ENCODE results near the gene ARID3A. TPM values are rescaled to one million over a fixed set of nuclear protein-coding genes. Genes with fewer than 3 reads are reported as not detected.

Gene ARID3A
- total and polyA plus RNA-seq, 7 donors = 1.4 to 11.6 (median 3.7) TPM

DNA sequence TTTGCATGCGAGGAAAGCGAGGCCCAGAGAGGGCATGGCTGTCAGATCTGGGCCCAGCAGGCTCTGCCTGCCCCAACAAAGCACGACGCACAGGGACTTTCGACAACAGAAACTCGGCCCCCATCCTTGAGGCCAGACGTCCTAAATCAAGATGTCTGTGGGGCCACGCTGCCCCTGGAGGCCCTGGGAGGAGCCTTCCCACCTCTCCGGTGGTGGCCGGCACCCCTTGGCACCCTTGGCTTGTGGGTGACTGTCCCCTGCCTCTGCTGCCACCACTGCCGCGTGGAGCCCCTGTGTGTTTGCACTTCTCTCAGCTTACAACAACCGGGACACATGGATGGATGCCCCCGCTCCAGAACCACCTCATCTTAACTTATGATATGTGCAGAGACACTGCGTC is 62.7 kb downstream of the ARID3A start:
- WGBS, 2 donors = 91 to 93% methylated on average over 15 of the region's 15 CpGs
- Histone ChIP-seq H3K9me3 (no peaks in the 10 kb centered on the region), H3K36me3 (peaks cover 0 to 57% (median 19%) of the 10 kb centered on the region in 4 donors), H3K27ac (no peak overlapping the region), H3K4me3 (no peak overlapping the region), H3K27me3 (no peaks in the 10 kb centered on the region), H3K4me1 (peaks cover 0 to 17% (median 15%) of the 10 kb centered on the region in 4 donors)
- intact Hi-C loops (cut with DNase I) = no loop called here
- TF ChIP-seq, protein P1, sequence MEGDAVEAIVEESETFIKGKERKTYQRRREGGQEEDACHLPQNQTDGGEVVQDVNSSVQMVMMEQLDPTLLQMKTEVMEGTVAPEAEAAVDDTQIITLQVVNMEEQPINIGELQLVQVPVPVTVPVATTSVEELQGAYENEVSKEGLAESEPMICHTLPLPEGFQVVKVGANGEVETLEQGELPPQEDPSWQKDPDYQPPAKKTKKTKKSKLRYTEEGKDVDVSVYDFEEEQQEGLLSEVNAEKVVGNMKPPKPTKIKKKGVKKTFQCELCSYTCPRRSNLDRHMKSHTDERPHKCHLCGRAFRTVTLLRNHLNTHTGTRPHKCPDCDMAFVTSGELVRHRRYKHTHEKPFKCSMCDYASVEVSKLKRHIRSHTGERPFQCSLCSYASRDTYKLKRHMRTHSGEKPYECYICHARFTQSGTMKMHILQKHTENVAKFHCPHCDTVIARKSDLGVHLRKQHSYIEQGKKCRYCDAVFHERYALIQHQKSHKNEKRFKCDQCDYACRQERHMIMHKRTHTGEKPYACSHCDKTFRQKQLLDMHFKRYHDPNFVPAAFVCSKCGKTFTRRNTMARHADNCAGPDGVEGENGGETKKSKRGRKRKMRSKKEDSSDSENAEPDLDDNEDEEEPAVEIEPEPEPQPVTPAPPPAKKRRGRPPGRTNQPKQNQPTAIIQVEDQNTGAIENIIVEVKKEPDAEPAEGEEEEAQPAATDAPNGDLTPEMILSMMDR (IDR thresholded peaks at IDR 0.05) = no peak
- no peak for TF ChIP-seq EP300 (IDR thresholded peaks at IDR 0.05)
- no peak for TF ChIP-seq POLR2AphosphoS5 (IDR thresholded peaks at IDR 0.05)
- TF ChIP-seq POLR2A (IDR thresholded peaks at IDR 0.05) = no peak
- no peak for DNase-seq

DNA sequence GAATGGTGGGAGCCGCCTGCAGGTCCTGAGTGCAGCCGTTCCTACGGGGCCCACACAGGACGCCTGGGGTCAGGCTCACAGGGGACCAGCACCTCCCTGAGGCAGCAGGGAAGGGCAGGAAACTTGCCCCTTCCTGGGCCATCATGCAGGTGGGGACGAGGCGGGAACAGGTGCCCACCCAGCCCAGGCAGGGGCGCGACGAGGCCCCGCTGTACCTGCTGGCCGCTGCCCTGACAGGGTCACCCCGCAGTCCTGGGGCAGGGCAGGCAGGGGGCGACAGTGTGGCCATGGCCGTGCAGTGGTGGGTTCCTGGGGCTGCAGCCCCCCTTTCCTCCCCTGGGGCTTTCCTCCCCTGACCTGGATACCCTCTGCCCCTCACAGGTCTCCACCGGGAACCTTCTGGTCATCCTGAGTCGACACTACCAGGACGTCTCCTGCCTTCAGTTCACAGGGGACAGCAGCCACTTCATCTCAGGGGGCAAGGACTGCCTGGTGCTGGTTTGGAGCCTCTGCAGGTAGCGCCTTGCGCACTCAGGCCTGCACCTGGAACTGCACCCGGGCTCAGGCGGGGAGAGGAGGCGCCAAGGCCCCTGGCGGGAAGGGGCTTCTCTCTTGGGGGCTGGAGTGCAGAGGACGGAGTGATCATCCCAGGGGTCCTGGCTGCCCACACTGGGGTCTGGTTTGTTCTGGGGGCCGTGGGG is 63.7 kb downstream of the ARID3A start:
- DNase-seq = no peak
- Histone ChIP-seq H3K36me3 (peaks cover 0 to 66% (median 24%) of the 10 kb centered on the region in 4 donors), H3K4me3 (no peak overlapping the region), H3K27me3 (peaks cover 0 to 2% (median 0%) of the 10 kb centered on the region in 3 donors), H3K27ac (no peak overlapping the region), H3K4me1 (peaks cover 0 to 11% (median 9%) of the 10 kb centered on the region in 4 donors), H3K9me3 (no peaks in the 10 kb centered on the region)
- intact Hi-C loops (cut with DNase I) = no loop called here
- 91 to 92% methylated on average over 25 of the region's 25 CpGs for WGBS, 2 donors
- TF ChIP-seq EP300 (IDR thresholded peaks at IDR 0.05) = no peak

DNA sequence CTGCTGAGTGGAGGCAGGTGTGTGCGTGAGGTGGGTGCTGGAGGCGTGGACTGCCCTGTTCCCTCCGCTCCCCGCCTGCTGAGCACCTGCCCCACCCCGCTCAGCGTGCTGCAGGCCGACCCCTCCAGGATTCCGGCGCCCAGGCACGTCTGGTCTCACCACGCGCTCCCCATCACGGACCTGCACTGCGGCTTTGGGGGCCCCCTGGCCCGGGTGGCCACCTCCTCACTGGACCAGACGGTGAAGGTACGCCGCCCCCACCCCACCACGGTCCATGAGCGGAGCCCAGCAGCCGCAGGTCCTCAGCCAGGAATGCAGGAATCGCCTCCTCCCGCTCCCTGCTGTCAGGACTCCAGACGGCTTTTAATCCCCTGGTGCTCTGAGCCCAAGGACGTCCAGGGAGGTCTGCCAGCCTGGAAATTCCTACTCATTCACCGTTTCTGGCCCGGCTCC is 64.3 kb downstream of the ARID3A start:
- Histone ChIP-seq H3K4me1 (peaks cover 0 to 5% (median 3%) of the 10 kb centered on the region in 4 donors), H3K4me3 (no peak overlapping the region), H3K9me3 (no peaks in the 10 kb centered on the region), H3K27ac (no peak overlapping the region), H3K36me3 (peaks cover 0 to 68% (median 24%) of the 10 kb centered on the region in 4 donors), H3K27me3 (peaks cover 0 to 8% (median 0%) of the 10 kb centered on the region in 3 donors)
- intact Hi-C loops (cut with DNase I) = no loop called here
- TF ChIP-seq EP300 (IDR thresholded peaks at IDR 0.05) (no peak), POLR2AphosphoS5 (IDR thresholded peaks at IDR 0.05) (no peak), POLR2A (IDR thresholded peaks at IDR 0.05) (no peak)
- TF ChIP-seq, protein P1 (IDR thresholded peaks at IDR 0.05) = no peak
- WGBS, 2 donors = 89 to 90% methylated on average over 27 of the region's 27 CpGs
- DNase-seq = no peak

- H3K9me3 ChIP-seq = no peaks in the 10 kb centered on the region
- H3K4me3 ChIP-seq = no peak overlapping the region
- peaks cover 0 to 14% (median 3%) of the 10 kb centered on the region in 3 donors for H3K27me3 ChIP-seq
- H3K27ac ChIP-seq = peak overlapping the region in 1 of 4 donors; percentile 27
- H3K4me1 ChIP-seq = peaks cover 0 to 2% (median under 1%) of the 10 kb centered on the region in 4 donors
- H3K36me3 ChIP-seq = peaks cover 0 to 68% (median 24%) of the 10 kb centered on the region in 4 donors
- 93 to 94% methylated on average over 23 of the region's 23 CpGs for WGBS, 2 donors
- TF ChIP-seq POLR2AphosphoS5 (IDR thresholded peaks at IDR 0.05) = no peak
- no peak for TF ChIP-seq POLR2A (IDR thresholded peaks at IDR 0.05)
- TF ChIP-seq, protein P1 (IDR thresholded peaks at IDR 0.05) = no peak
- TF ChIP-seq EP300 (IDR thresholded peaks at IDR 0.05) = no peak
- intact Hi-C loops (cut with DNase I) = no loop called here
- DNase-seq = no peak
Observed at GRCh38 chr19:990746-991145, 64.9 kb downstream of the ARID3A start.

DNA sequence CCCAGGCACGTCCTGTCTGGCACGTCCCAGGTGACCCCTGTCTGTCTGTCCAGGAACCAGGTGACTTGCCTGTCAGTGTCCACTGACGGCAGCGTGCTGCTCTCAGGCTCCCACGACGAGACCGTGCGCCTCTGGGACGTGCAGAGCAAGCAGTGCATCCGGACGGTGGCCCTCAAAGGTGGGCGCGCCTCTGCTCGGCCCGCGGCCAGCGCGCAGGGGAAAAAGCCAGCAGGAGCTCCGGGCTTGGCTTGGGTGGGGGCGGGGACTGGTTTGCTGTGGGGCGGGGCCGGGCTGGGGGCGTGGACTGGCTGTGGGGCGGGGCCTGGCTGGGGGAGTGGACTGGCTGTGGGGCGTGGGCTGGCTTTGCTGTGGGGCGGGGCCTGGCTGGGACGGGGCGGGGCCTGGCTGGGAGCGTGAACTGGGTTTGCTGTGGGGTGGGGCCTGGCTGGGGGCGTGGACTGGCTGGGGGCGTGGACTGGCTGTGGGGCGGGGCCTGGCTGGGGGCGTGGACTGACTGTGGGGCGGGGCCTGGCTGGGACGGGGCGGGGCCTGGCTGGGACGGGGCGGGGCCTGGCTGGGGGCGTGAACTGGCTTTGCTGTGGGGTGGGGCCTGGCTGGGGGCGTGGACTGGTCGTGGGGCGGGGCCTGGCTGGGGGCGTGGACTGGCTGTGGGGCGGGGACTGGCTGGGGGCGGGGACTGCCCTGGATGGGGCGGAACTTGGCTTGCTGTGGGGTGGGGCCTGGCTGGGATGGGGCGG is 65.5 kb downstream of the ARID3A start:
- H3K36me3 ChIP-seq = peaks cover 0 to 62% (median 22%) of the 10 kb centered on the region in 4 donors

More for the DNA sequence above, 65.5 kb downstream of the ARID3A start:
- TF ChIP-seq POLR2AphosphoS5 (IDR thresholded peaks at IDR 0.05) = no peak
- TF ChIP-seq, protein P1 (IDR thresholded peaks at IDR 0.05) = no peak
- no peak for TF ChIP-seq EP300 (IDR thresholded peaks at IDR 0.05)
- no peak for TF ChIP-seq POLR2A (IDR thresholded peaks at IDR 0.05)
- Histone ChIP-seq H3K9me3 (no peaks in the 10 kb centered on the region), H3K27ac (no peak overlapping the region), H3K27me3 (peaks cover 5 to 20% (median 9%) of the 10 kb centered on the region in 3 donors), H3K4me3 (no peak overlapping the region), H3K4me1 (peaks cover 0 to 8% (median 6%) of the 10 kb centered on the region in 4 donors)
- WGBS, 2 donors = 74 to 88% methylated on average over 45 to 47 of the region's 47 CpGs
- no peak for DNase-seq
- intact Hi-C loops (cut with DNase I) = no loop called here

Data from sigmoid colon (tissue), 7 donors.